ENCODE measurements around the gene MEGF9. TPM values are rescaled to one million over a fixed set of nuclear protein-coding genes. Genes with fewer than 3 reads are reported as not detected.

Gene MEGF9
- total and polyA plus RNA-seq, 2 of the 13 experiments (the other 11 are each of a cell fraction or from before 2014, with no cell fraction given), result 3.1 to 3.3 TPM

- TF ChIP-seq ATM (IDR thresholded peaks at IDR 0.05; ENCODE audit: borderline replicate concordance) (no peak), ZNF225 (CRISPR knock-in tag; IDR thresholded peaks at IDR 0.05) (no peak), ZNF841 (CRISPR knock-in tag; IDR thresholded peaks at IDR 0.05; ENCODE audit: borderline replicate concordance) (no peak), GPBP1L1 (CRISPR knock-in tag; IDR thresholded peaks at IDR 0.05) (no peak), ZNF878 (CRISPR knock-in tag; IDR thresholded peaks at IDR 0.05) (no peak), ZNF740 (CRISPR knock-in tag; IDR thresholded peaks at IDR 0.05) (no peak), FOXO1 (CRISPR knock-in tag; IDR thresholded peaks at IDR 0.05) (no peak), ZMYM4 (CRISPR knock-in tag; IDR thresholded peaks at IDR 0.05) (no peak), ZNF407 (CRISPR knock-in tag; IDR thresholded peaks at IDR 0.05; ENCODE audit: not compliant biosample characterization) (no peak)
- TF ChIP-seq, protein P1, sequence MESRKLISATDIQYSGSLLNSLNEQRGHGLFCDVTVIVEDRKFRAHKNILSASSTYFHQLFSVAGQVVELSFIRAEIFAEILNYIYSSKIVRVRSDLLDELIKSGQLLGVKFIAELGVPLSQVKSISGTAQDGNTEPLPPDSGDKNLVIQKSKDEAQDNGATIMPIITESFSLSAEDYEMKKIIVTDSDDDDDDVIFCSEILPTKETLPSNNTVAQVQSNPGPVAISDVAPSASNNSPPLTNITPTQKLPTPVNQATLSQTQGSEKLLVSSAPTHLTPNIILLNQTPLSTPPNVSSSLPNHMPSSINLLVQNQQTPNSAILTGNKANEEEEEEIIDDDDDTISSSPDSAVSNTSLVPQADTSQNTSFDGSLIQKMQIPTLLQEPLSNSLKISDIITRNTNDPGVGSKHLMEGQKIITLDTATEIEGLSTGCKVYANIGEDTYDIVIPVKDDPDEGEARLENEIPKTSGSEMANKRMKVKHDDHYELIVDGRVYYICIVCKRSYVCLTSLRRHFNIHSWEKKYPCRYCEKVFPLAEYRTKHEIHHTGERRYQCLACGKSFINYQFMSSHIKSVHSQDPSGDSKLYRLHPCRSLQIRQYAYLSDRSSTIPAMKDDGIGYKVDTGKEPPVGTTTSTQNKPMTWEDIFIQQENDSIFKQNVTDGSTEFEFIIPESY (CRISPR knock-in tag; IDR thresholded peaks at IDR 0.05), result no peak
- TF ChIP-seq, protein P2, sequence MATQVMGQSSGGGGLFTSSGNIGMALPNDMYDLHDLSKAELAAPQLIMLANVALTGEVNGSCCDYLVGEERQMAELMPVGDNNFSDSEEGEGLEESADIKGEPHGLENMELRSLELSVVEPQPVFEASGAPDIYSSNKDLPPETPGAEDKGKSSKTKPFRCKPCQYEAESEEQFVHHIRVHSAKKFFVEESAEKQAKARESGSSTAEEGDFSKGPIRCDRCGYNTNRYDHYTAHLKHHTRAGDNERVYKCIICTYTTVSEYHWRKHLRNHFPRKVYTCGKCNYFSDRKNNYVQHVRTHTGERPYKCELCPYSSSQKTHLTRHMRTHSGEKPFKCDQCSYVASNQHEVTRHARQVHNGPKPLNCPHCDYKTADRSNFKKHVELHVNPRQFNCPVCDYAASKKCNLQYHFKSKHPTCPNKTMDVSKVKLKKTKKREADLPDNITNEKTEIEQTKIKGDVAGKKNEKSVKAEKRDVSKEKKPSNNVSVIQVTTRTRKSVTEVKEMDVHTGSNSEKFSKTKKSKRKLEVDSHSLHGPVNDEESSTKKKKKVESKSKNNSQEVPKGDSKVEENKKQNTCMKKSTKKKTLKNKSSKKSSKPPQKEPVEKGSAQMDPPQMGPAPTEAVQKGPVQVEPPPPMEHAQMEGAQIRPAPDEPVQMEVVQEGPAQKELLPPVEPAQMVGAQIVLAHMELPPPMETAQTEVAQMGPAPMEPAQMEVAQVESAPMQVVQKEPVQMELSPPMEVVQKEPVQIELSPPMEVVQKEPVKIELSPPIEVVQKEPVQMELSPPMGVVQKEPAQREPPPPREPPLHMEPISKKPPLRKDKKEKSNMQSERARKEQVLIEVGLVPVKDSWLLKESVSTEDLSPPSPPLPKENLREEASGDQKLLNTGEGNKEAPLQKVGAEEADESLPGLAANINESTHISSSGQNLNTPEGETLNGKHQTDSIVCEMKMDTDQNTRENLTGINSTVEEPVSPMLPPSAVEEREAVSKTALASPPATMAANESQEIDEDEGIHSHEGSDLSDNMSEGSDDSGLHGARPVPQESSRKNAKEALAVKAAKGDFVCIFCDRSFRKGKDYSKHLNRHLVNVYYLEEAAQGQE (IDR thresholded peaks at IDR 0.05; ENCODE audit: borderline replicate concordance in 1 of 2, low read depth in 1 of 2, low read length in 2 of 2), result no peak
These were observed 97.0 kb downstream of the MEGF9 start (continued) for GRCh38 chr9:120616966-120617935.
